Transverse colon (tissue), 4 donors: Measurements from ENCODE around the gene MDGA2.

Experiments
- CTCF ChIP-seq, 5 experiments: fragments of 200-600 bp in 3 of 5; fragments of 450-650 bp in 2 of 5; sonication (generic) in 3 of 5; IDR thresholded peaks; 1 replicate in 2 of 5; 2 replicates in 3 of 5; pipeline ENCODE4 v1.5.1; 2016 to 2017; ENCODE audit warnings: antibody characterized with exemption in 5 of 5, inconsistent platforms in 3 of 5, mild to moderate bottlenecking in 2 of 5, moderate library complexity in 1 of 5
- EP300 ChIP-seq: sonication (generic); formaldehyde crosslinking; IDR thresholded peaks from one replicate; pipeline ENCODE4 v1.6.1; 2017; ENCODE audit warnings: antibody characterized with exemption, low read depth
- POLR2A ChIP-seq: fragments of 450-650 bp; IDR thresholded peaks from one replicate; pipeline ENCODE4 v1.6.1; 2016; ENCODE audit warnings: antibody characterized with exemption, mild to moderate bottlenecking, moderate library complexity
- POLR2AphosphoS5 ChIP-seq, 3 donors: sonication (generic); formaldehyde crosslinking; IDR thresholded peaks; one replicate each; pipeline ENCODE4 v1.6.1; 2016; ENCODE audit warnings: antibody characterized with exemption in 3 of 3

- TF ChIP-seq CTCF (IDR thresholded peaks at IDR 0.05) (no peak), POLR2A (no peak), EP300 (no peak), POLR2AphosphoS5 (IDR thresholded peaks at IDR 0.05) (no peak)
Observed at GRCh38 chr14:47471075-47471474, 204.3 kb downstream of the MDGA2 start.
